Uterus (tissue), 2 donors: ENCODE measurements around the gene CDK10.

Experiments
- POLR2A ChIP-seq, 2 donors: fragments of 450-650 bp; IDR thresholded peaks; one replicate each; pipeline ENCODE4 v1.6.1; 2016; ENCODE audit warnings: antibody characterized with exemption in 2 of 2, mild to moderate bottlenecking in 1 of 2, moderate library complexity in 1 of 2
- TF ChIP-seq, protein P1 (sequence below), 4 experiments: fragments of 200-600 bp in 2 of 4; fragments of 450-650 bp in 2 of 4; sonication (generic) in 2 of 4; IDR thresholded peaks; one replicate each; pipeline ENCODE4 v1.5.1; 2016 to 2019; ENCODE audit warnings: antibody characterized with exemption in 4 of 4, mild to moderate bottlenecking in 2 of 4, moderate library complexity in 1 of 4

DNA sequence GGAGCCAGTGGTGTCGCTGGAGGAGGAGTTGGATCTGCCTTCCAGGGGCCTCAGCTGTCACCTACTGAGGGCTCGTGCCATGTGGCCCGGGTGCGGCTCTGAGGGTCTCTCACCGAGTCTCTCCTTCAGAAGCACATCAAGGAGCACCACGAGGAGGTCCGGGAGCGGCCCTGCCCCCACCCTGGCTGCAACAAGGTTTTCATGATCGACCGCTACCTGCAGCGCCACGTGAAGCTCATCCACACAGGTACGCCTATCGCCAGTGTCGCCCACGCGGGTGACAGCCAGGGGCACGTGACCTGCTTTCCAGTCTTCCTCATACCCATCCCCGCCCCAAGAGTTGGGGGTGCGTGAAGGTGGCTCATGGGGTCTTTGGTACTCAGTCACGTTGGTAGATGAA, 47.3 kb downstream of the CDK10 start:
- TF ChIP-seq, protein P1, sequence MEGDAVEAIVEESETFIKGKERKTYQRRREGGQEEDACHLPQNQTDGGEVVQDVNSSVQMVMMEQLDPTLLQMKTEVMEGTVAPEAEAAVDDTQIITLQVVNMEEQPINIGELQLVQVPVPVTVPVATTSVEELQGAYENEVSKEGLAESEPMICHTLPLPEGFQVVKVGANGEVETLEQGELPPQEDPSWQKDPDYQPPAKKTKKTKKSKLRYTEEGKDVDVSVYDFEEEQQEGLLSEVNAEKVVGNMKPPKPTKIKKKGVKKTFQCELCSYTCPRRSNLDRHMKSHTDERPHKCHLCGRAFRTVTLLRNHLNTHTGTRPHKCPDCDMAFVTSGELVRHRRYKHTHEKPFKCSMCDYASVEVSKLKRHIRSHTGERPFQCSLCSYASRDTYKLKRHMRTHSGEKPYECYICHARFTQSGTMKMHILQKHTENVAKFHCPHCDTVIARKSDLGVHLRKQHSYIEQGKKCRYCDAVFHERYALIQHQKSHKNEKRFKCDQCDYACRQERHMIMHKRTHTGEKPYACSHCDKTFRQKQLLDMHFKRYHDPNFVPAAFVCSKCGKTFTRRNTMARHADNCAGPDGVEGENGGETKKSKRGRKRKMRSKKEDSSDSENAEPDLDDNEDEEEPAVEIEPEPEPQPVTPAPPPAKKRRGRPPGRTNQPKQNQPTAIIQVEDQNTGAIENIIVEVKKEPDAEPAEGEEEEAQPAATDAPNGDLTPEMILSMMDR (IDR thresholded peaks at IDR 0.05): no peak
- TF ChIP-seq POLR2A (IDR thresholded peaks at IDR 0.05): no peak
